Body of pancreas (tissue), 4 donors: ENCODE results near the gene SLC4A8. TPM values are rescaled to one million over a fixed set of nuclear protein-coding genes. Genes with fewer than 3 reads are reported as not detected.
"Not testable (repeated sequence)": the region's sequence is repeated elsewhere in the genome, so short reads cannot be mapped to it uniquely, and the experiment has no call there.

Experiments
- ATAC-seq: fragments of 150-250 bp; one replicate; pipeline ENCODE4 v1.9.1; 2016
- DNase-seq, 4 donors: peaks; one replicate each; pipeline ENCODE4 v3.0.0-alpha.2; 2019
- H3K27ac ChIP-seq, 4 donors: fragments of 200-600 bp; sonication (generic); 1 replicate in 3 of 4; 2 replicates in 1 of 4; pipeline versions ENCODE4 v1.5.1 to v1.6.1; 2016 to 2019; ENCODE audit warnings: mild to moderate bottlenecking in 1 of 4, mixed read lengths in 1 of 4, moderate library complexity in 1 of 4
- H3K27me3 ChIP-seq, 2 donors: fragments of 200-600 bp; sonication (generic); one replicate each; pipeline ENCODE4 v1.6.0; 2016; ENCODE audit warnings: mild to moderate bottlenecking in 1 of 2
- H3K36me3 ChIP-seq, 2 donors: fragments of 200-600 bp; sonication (generic); replicated peaks in 1 of 2; 2 replicates each; pipeline ENCODE4 v1.5.1; 2016; ENCODE audit warnings: low read depth in 2 of 2; ENCODE audit not compliant: insufficient read depth in 1 of 2
- H3K4me1 ChIP-seq: fragments of 200-600 bp; sonication (generic); one replicate; pipeline ENCODE4 v1.6.0; 2016
- H3K4me3 ChIP-seq, 2 donors: fragments of 200-600 bp; sonication (generic); 1 replicate in 1 of 2; 2 replicates in 1 of 2; pipeline ENCODE4 v1.5.1; 2016 to 2019
- H3K9me3 ChIP-seq, 3 donors: fragments of 200-600 bp; sonication (generic); 1 replicate in 2 of 3; 2 replicates in 1 of 3; pipeline ENCODE4 v1.5.1; 2016
- POLR2A ChIP-seq, 3 donors: fragments of 450-650 bp; IDR thresholded peaks; one replicate each; pipeline ENCODE4 v1.6.1; 2016; ENCODE audit warnings: antibody characterized with exemption in 3 of 3, mild to moderate bottlenecking in 2 of 3
- WGBS, 2 donors: methylation state at CpG; one replicate each; pipeline ENCODE4 v1.1.5; 2017; 5-methylcytosine and 5-hydroxymethylcytosine counted together
- intact Hi-C: fragments of 100-400 bp; cut with DNase I; formaldehyde crosslinking; loops from one replicate; pipeline ENCODE4 v1.15.1; 2023
- total RNA-seq, 2 donors: library from RNA; depleted of rRNA; stranded (reverse); fragments of >200 nt; gene quantifications; one replicate each; pipeline ENCODE4 v1.1.0, GENCODE V29; 2016
- TF ChIP-seq, protein P1 (sequence below), 7 experiments: fragments of 450-650 bp in 4 of 7; fragments of 200-600 bp in 3 of 7; sonication (generic) in 3 of 7; IDR thresholded peaks; one replicate each; pipeline ENCODE4 v1.5.1; 2016 to 2019; ENCODE audit warnings: antibody characterized with exemption in 7 of 7

Gene SLC4A8
- total RNA-seq, 2 donors from 2014 or later, result 1.6 to 2.3 TPM

DNA sequence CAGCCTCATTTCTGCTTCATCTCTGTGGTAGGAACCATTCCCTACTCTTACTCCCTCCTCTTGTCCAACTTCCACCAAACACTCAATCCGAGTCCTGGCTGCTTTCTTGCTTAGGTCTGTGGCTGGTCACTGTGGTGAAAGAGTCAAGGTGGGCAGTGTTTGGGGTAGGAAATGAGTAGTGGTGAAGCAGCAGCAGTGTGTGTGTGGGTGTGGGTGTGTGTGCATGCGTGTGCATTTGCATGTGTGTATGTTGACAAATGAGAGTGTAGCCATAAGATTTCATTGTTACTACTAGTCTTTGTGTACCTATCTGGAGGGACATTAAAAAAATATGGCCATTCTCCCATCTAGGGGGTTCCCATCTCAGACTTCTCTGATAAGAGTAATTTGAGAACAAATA, 87.8 kb downstream of the SLC4A8 start:
- no peaks in the 10 kb centered on the region for H3K36me3 ChIP-seq
- intact Hi-C loops, result no loop called here
- H3K27me3 ChIP-seq, result no peaks in the 10 kb centered on the region
- H3K4me3 ChIP-seq, result no peak overlapping the region
- H3K27ac ChIP-seq, result no peak overlapping the region
- H3K4me1 ChIP-seq, result no peaks in the 10 kb centered on the region
- ATAC-seq (no peak), DNase-seq (no peak)
- WGBS, 2 donors, result 92 to 93% methylated on average over 2 of the region's 2 CpGs
- H3K9me3 ChIP-seq, result no peaks in the 10 kb centered on the region
- TF ChIP-seq POLR2A (IDR thresholded peaks at IDR 0.05), result no peak
- TF ChIP-seq, protein P1, sequence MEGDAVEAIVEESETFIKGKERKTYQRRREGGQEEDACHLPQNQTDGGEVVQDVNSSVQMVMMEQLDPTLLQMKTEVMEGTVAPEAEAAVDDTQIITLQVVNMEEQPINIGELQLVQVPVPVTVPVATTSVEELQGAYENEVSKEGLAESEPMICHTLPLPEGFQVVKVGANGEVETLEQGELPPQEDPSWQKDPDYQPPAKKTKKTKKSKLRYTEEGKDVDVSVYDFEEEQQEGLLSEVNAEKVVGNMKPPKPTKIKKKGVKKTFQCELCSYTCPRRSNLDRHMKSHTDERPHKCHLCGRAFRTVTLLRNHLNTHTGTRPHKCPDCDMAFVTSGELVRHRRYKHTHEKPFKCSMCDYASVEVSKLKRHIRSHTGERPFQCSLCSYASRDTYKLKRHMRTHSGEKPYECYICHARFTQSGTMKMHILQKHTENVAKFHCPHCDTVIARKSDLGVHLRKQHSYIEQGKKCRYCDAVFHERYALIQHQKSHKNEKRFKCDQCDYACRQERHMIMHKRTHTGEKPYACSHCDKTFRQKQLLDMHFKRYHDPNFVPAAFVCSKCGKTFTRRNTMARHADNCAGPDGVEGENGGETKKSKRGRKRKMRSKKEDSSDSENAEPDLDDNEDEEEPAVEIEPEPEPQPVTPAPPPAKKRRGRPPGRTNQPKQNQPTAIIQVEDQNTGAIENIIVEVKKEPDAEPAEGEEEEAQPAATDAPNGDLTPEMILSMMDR (IDR thresholded peaks at IDR 0.05), result no peak

DNA sequence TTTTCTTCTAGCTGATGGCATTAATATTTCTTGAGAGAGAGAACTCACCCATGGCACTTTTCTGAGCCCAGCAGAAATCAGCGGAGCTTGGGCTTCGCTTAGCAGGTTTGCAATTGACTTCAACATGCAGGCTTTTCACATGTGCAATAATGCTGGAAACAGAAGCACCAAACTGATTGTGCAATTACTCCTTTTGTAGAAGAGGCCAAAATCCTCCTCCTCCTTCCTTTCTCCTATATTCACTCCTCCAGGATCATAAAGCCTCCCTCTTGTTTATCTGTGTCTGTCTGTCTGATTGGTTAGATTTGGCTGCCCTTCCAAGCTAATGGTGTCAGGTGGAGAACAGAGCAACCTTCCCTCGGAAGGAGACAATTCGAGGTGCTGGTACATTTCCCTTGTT, 90.4 kb downstream of the SLC4A8 start:
- ATAC-seq, H3K27me3 ChIP-seq, H3K4me1 ChIP-seq, H3K9me3 ChIP-seq, H3K36me3 ChIP-seq, H3K27ac ChIP-seq, H3K4me3 ChIP-seq, intact Hi-C loops, DNase-seq: not testable (repeated sequence)
- 91% methylated on average over 4 of the region's 4 CpGs for WGBS, 2 donors

DNA sequence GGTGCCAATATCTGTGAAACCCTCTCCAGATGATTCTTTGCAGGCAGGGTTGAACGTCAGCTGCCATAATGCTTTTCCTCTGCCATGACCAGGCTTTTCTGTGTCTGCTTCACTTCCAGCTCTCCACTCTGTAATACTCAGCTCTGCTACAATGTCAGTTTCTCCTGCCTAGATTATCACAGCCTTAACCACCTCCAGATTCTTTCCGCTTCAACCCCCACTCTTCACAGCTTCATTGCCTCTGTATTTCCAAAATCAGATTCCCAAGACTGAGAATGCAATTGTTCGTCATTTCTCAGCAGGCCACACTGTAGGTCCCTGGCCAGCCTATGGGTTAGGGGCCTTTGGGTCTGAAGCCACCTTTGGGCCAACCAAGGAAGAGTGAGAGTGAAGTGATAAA, 92.7 kb downstream of the SLC4A8 start:
- no peak for TF ChIP-seq POLR2A (IDR thresholded peaks at IDR 0.05)
- TF ChIP-seq, protein P1 (IDR thresholded peaks at IDR 0.05), result no peak
- WGBS, 2 donors, result 84 to 89% methylated on average over 3 of the region's 3 CpGs
- no peak for ATAC-seq

DNA sequence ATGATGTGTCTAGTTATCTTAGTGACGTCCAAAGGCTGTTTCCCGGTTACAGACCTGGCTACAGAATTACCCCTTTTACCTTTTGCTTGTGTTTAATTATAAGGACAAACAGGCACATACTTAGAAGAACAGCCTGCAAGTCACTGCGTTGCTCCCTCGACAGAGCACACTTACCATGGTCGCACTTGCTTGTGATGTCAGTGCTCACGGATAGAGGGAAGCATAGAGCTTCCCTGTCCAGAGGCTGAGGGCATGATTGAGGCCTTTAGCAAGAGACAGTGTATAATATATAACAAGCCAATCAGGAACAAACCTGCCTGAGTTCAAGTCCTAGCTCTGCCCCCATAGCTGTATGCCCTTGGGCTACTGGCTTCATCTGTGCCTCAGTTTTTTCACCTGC, 93.2 kb downstream of the SLC4A8 start:
- no peaks in the 10 kb centered on the region for H3K36me3 ChIP-seq
- ATAC-seq (no peak), DNase-seq (no peak)
- H3K27ac ChIP-seq, result no peak overlapping the region
- no peak for TF ChIP-seq POLR2A (IDR thresholded peaks at IDR 0.05)
- TF ChIP-seq, protein P1 (IDR thresholded peaks at IDR 0.05), result no peak
- no peak overlapping the region for H3K4me3 ChIP-seq
- 82 to 90% methylated on average over 6 of the region's 6 CpGs for WGBS, 2 donors
- H3K9me3 ChIP-seq, result no peaks in the 10 kb centered on the region
- no peaks in the 10 kb centered on the region for H3K4me1 ChIP-seq
- intact Hi-C loops, result no loop called here
- no peaks in the 10 kb centered on the region for H3K27me3 ChIP-seq

More for the DNA sequence above, 92.7 kb downstream of the SLC4A8 start:
- Histone ChIP-seq H3K36me3 (no peaks in the 10 kb centered on the region), H3K9me3 (no peaks in the 10 kb centered on the region), H3K27me3 (no peaks in the 10 kb centered on the region), H3K4me3 (no peak overlapping the region), H3K27ac (no peak overlapping the region), H3K4me1 (no peaks in the 10 kb centered on the region)
- DNase-seq, result no peak
- intact Hi-C loops, result no loop called here

DNA sequence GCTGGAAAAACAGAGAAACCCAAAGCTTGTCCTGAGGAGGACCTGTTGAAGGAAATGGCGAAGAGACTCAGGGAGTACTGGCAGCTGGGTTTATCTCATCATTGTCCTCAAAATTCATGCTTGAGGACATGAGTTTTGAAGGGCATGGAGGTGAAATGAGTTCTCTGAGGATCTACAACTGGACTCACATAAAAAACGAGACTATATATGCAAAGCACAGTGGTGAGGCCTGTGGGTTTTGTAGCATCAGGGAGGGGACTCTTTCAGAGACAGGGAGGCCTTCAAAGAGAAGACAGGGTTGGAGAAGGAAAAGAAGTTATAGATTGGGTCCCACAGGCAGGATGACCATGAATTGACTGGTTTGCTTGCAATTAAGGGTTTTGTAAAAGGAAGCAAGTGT, 95.1 kb downstream of the SLC4A8 start:
- Histone ChIP-seq H3K4me1 (no peaks in the 10 kb centered on the region), H3K27me3 (no peaks in the 10 kb centered on the region), H3K36me3 (no peaks in the 10 kb centered on the region), H3K27ac (no peak overlapping the region), H3K4me3 (no peak overlapping the region), H3K9me3 (no peaks in the 10 kb centered on the region)
- TF ChIP-seq POLR2A (IDR thresholded peaks at IDR 0.05), result no peak
- TF ChIP-seq, protein P1 (IDR thresholded peaks at IDR 0.05), result no peak
- intact Hi-C loops, result no loop called here
- DNase-seq, result no peak
- WGBS, 2 donors, result 75 to 76% methylated on average over 2 of the region's 2 CpGs
- ATAC-seq, result no peak
